Activated naive CD8-positive, alpha-beta T cell treated with anti-CD3 and anti-CD28 coated beads, Interleukin-2, amount 10 ng/mL, durations not matched to agents 7 days and 5 days (primary cell): ENCODE results near the gene STAG3. TPM values are rescaled to one million over a fixed set of nuclear protein-coding genes. Genes with fewer than 3 reads are reported as not detected.
"Not testable (repeated sequence)": the region's sequence is repeated elsewhere in the genome, so short reads cannot be mapped to it uniquely, and the experiment has no call there.

Source experiments
- ATAC-seq: fragments of 150-1000 bp; cut with Tn5 transposase; one replicate; pipeline ENCODE4 v1.10.0; 2021; ENCODE audit warnings: low read depth, moderate library complexity
- POLR2A ChIA-PET: fragments of 350-600 bp; sonication (Branson Sonifier 250); formaldehyde crosslinking; loops from one replicate; lab custom pipeline; 2021; ENCODE audit warnings: antibody characterized with exemption; lab: Charles Lee
- DNase-seq: peaks from one replicate; pipeline ENCODE4 v3.0.0; 2021
- H3K27ac Mint-ChIP-seq: one replicate; pipeline ENCODE4 v1.8.0; 2022; ENCODE audit warnings: mild to moderate bottlenecking, mixed read lengths
- H3K27me3 Mint-ChIP-seq: one replicate; pipeline ENCODE4 v1.8.0; 2022; ENCODE audit warnings: mild to moderate bottlenecking, moderate library complexity, mixed read lengths
- H3K36me3 Mint-ChIP-seq: one replicate; pipeline ENCODE4 v1.8.0; 2021; ENCODE audit warnings: mild to moderate bottlenecking, mixed read lengths
- H3K4me1 Mint-ChIP-seq: one replicate; pipeline ENCODE4 v1.8.0; 2021; ENCODE audit warnings: mixed read lengths
- H3K4me3 Mint-ChIP-seq: one replicate; pipeline ENCODE4 v1.8.0; 2022; ENCODE audit warnings: mild to moderate bottlenecking, moderate library complexity, mixed read lengths
- H3K9me3 Mint-ChIP-seq: one replicate; pipeline ENCODE4 v1.8.0; 2021; ENCODE audit warnings: mixed read lengths
- total RNA-seq, 2 experiments: library from RNA; stranded (reverse); gene quantifications; one replicate each; pipeline ENCODE4 v1.2.3, GENCODE V29; 2021

The STAG3 gene
- total RNA-seq, 2 experiments from 2014 or later = 31.1 to 38.8 TPM

- peak; percentile 47 for ATAC-seq
- peaks cover 59% of the 10 kb centered on the region for H3K4me1 Mint-ChIP-seq
- POLR2A ChIA-PET = interaction anchor here (0.8 to 4.4 kb wide), 8 partner anchors 8 to 110 kb away, joined by 3 to 45 read pairs (median 4); partner anchors contain the start of genes AP4M1, GAL3ST4, GPC2 and MCM7
- H3K4me3 Mint-ChIP-seq = peak overlapping the region; percentile 85
- peaks cover 22% of the 10 kb centered on the region for H3K36me3 Mint-ChIP-seq
- no peaks in the 10 kb centered on the region for H3K9me3 Mint-ChIP-seq
- peak overlapping the region; percentile 95 for H3K27ac Mint-ChIP-seq
- no peaks in the 10 kb centered on the region for H3K27me3 Mint-ChIP-seq
- no peak for DNase-seq
Observed at GRCh38 chr7:100211342-100211780, 33.6 kb downstream of the STAG3 start.

DNA sequence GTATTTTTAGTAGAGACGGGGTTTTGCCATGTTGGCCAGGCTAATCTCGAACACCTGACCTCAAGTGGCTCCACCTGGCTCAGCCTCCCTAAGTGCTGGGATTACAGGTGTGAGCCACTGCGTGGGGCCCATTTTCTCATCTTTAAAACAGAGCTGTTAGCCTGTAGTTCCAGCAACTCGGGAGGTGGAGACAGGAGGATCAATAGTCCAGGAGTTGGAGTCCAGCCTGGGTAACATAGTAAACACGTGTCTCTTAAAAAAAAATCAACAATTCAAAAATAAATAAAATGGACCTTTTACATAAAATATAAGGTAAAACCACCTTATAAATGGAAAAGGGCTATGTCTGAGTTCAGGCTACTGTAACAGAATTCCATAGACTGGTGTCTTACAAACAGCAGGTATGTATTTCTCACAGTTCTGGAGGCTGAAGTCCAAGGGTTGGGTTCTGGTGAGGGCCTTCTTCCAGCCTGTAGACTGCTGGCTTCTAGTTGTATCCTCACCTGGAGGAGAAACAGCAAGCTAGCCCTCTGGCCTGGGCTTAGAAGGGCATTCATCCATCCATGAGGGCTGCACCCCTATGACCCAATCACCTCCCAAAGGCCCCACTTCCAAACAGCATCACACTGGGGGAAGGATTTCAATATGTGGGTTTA, 35.0 kb downstream of the STAG3 start:
- no peaks in the 10 kb centered on the region for H3K9me3 Mint-ChIP-seq
- H3K27me3 Mint-ChIP-seq = no peaks in the 10 kb centered on the region
- peaks cover 16% of the 10 kb centered on the region for H3K36me3 Mint-ChIP-seq
- ATAC-seq = no peak
- H3K4me1 Mint-ChIP-seq = peaks cover 69% of the 10 kb centered on the region
- POLR2A ChIA-PET = interaction anchor here (0.5 to 0.6 kb wide), 2 partner anchors 49 to 248 kb away, joined by 3 to 4 read pairs; no protein-coding TSS in a partner anchor
- peak overlapping the region; percentile 52 for H3K27ac Mint-ChIP-seq
- H3K4me3 Mint-ChIP-seq = no peak overlapping the region
- DNase-seq = no peak

GRCh38 chr7:100213672-100214071, 36.0 kb downstream of the STAG3 start:
- DNase-seq (no peak), ATAC-seq (no peak)
- Mint-ChIP-seq H3K4me3 (no peak overlapping the region), H3K36me3 (peaks cover 16% of the 10 kb centered on the region), H3K27ac (peak overlapping the region; percentile 52), H3K27me3 (no peaks in the 10 kb centered on the region), H3K9me3 (no peaks in the 10 kb centered on the region), H3K4me1 (peaks cover 66% of the 10 kb centered on the region)
- POLR2A ChIA-PET = interaction anchor here (0.6 kb wide), 1 partner anchor 14 kb away, joined by 4 read pairs; no protein-coding TSS in a partner anchor

DNA sequence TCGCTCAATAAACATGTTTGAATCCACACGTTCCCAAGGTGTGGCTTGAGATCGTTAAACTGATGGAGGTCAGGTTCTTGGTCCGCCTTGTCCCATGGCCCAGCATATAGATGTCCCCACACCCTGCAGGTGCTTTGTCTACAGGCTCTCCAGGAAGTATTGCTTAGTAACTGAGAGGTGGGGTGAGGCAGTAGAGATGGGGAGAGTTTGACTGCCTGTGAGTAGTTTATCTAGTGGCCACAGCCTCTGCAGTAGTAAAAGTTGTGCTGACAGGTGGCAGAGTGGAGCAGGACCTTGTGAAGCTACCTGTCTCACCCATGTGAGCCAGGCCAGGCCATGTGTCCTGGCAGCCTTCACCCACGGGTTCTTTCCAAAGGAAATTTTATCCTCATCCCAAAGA, 36.6 kb downstream of the STAG3 start:
- ATAC-seq = peak; percentile 19
- DNase-seq, POLR2A ChIA-PET, H3K27me3 Mint-ChIP-seq, H3K9me3 Mint-ChIP-seq: not testable (repeated sequence)
- H3K4me3 Mint-ChIP-seq = peak overlapping the region; percentile 1
- H3K36me3 Mint-ChIP-seq = peaks cover 16% of the 10 kb centered on the region
- peaks cover 65% of the 10 kb centered on the region for H3K4me1 Mint-ChIP-seq
- H3K27ac Mint-ChIP-seq = peak overlapping the region; percentile 71

DNA sequence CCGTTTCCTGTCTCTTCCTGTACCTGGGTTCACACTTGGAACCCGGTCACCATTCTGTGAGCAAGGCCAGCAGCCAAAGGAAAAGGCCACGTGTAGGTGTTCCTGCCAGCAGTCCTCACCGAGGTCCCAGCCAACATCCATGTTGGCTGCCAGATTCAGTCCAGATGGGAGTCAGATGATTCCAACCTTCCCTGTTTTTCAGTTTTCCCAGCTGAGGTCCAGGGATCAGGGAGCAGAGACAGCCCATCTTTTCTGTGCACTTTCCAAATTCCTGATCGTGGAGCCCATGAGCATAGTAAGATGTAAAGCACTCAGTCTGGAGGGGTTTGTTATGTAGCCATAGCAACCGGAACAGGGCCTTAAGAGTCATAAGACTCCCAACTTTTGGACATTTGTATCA, 38.2 kb downstream of the STAG3 start:
- no peaks in the 10 kb centered on the region for H3K9me3 Mint-ChIP-seq
- ATAC-seq = no peak
- no peak for DNase-seq
- POLR2A ChIA-PET = interaction anchor here (0.7 kb wide), 1 partner anchor 22 kb away, joined by 3 read pairs; no protein-coding TSS in a partner anchor
- H3K4me1 Mint-ChIP-seq = peaks cover 50% of the 10 kb centered on the region
- peaks cover 15% of the 10 kb centered on the region for H3K36me3 Mint-ChIP-seq
- H3K27me3 Mint-ChIP-seq = no peaks in the 10 kb centered on the region
- H3K4me3 Mint-ChIP-seq = no peak overlapping the region
- H3K27ac Mint-ChIP-seq = no peak overlapping the region

- not testable (repeated sequence) for H3K27me3 Mint-ChIP-seq, ATAC-seq, H3K9me3 Mint-ChIP-seq
- peaks cover 47% of the 10 kb centered on the region for H3K4me1 Mint-ChIP-seq
- H3K36me3 Mint-ChIP-seq = peaks cover 26% of the 10 kb centered on the region
- POLR2A ChIA-PET = interaction anchor here (0.8 to 5.9 kb wide), 7 partner anchors 8 to 212 kb away, joined by 3 to 45 read pairs (median 4); no protein-coding TSS in a partner anchor
- H3K27ac Mint-ChIP-seq = peak overlapping the region; percentile 99
- H3K4me3 Mint-ChIP-seq = peak overlapping the region; percentile 78
- DNase-seq = peak; percentile 84
Observed at GRCh38 chr7:100217934-100218333, 40.2 kb downstream of the STAG3 start.

DNA sequence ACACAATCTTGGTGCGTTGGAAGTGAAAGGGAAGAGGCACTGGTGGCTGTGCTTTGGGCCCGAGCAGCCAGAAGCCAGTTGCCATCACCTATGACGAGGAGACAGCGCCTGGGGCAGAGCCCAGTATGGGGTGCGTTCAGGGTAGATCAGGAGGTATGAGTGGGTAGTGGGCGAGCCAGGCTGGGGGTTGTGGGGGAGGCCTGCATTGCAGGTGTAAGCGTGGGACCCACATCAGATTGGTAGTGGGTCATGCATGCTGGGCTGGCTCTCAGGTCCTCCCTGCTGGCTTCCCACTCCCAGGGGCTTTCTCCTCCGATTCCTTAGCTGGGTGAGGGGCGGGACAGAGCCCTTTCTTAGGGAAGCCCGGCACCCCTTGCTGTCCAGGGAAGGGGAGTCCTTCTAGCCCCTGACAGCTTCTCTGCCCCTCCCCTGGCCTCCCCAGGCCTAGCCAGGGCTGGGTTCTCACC, 41.6 kb downstream of the STAG3 start:
- POLR2A ChIA-PET = interaction anchor here (0.5 to 5.9 kb wide), 7 partner anchors 10 to 126 kb away, joined by 4 to 45 read pairs (median 6); partner anchors contain the start of genes GPC2, LAMTOR4 and STAG3
- H3K27ac Mint-ChIP-seq = peak overlapping the region; percentile 99
- H3K36me3 Mint-ChIP-seq = peaks cover 37% of the 10 kb centered on the region
- H3K4me1 Mint-ChIP-seq = peaks cover 53% of the 10 kb centered on the region
- DNase-seq (peak; percentile 52), ATAC-seq (no peak)
- peak overlapping the region; percentile 94 for H3K4me3 Mint-ChIP-seq
- H3K27me3 Mint-ChIP-seq = no peaks in the 10 kb centered on the region
- H3K9me3 Mint-ChIP-seq = no peaks in the 10 kb centered on the region

- POLR2A ChIA-PET = interaction anchor here (0.5 to 5.9 kb wide), 16 partner anchors 10 to 259 kb away, joined by 3 to 45 read pairs (median 4); partner anchors contain the start of genes AP4M1, GPC2, LAMTOR4 and MCM7
- ATAC-seq (peak; percentile 43), DNase-seq (peak; percentile 66)
- Mint-ChIP-seq H3K36me3 (peaks cover 40% of the 10 kb centered on the region), H3K27ac (peak within 1 kb of the TSS; percentile 99), H3K4me1 (peaks cover 53% of the 10 kb centered on the region), H3K4me3 (peak within 1 kb of the TSS; percentile 94)
- not testable (repeated sequence) for H3K27me3 Mint-ChIP-seq, H3K9me3 Mint-ChIP-seq
Observed at GRCh38 chr7:100219801-100220585, 42.3 kb downstream of the STAG3 start, which contains the start of gene PVRIG. Gene PVRIG, plus strand, starts transcription at chr7:100219949. Its CDS starts 22 bp downstream, at chr7:100219971.

GRCh38 chr7:100220586-100221230, 43.0 kb downstream of the STAG3 start:
- Mint-ChIP-seq H3K36me3 (peaks cover 38% of the 10 kb centered on the region), H3K27me3 (no peaks in the 10 kb centered on the region), H3K27ac (peak overlapping the region; percentile 99), H3K4me3 (peak overlapping the region; percentile 94), H3K9me3 (no peaks in the 10 kb centered on the region), H3K4me1 (peaks cover 51% of the 10 kb centered on the region)
- POLR2A ChIA-PET = interaction anchor here (0.8 to 5.9 kb wide), 18 partner anchors 11 to 259 kb away, joined by 3 to 45 read pairs (median 4); partner anchors contain the start of genes AP4M1, GPC2, LAMTOR4 and MCM7
- ATAC-seq (peak; percentile 15), DNase-seq (no peak)

- peak; percentile 82 for DNase-seq
- ATAC-seq = peak; percentile 52
- no peaks in the 10 kb centered on the region for H3K9me3 Mint-ChIP-seq
- H3K4me3 Mint-ChIP-seq = peak overlapping the region; percentile 94
- POLR2A ChIA-PET = interaction anchor here (0.5 to 5.9 kb wide), 17 partner anchors 11 to 216 kb away, joined by 3 to 45 read pairs (median 4); partner anchors contain the start of genes AP4M1, GPC2, MCM7 and STAG3
- peaks cover 38% of the 10 kb centered on the region for H3K36me3 Mint-ChIP-seq
- H3K27me3 Mint-ChIP-seq = no peaks in the 10 kb centered on the region
- peaks cover 49% of the 10 kb centered on the region for H3K4me1 Mint-ChIP-seq
- peak overlapping the region; percentile 99 for H3K27ac Mint-ChIP-seq
Observed at GRCh38 chr7:100221231-100221718, 43.6 kb downstream of the STAG3 start.

- POLR2A ChIA-PET = interaction anchor here (0.5 to 5.9 kb wide), 14 partner anchors 10 to 215 kb away, joined by 3 to 45 read pairs (median 4); partner anchors contain the start of genes AP4M1, GPC2, MCM7 and STAG3
- peak overlapping the region; percentile 99 for H3K27ac Mint-ChIP-seq
- no peak for DNase-seq
- peaks cover 38% of the 10 kb centered on the region for H3K36me3 Mint-ChIP-seq
- H3K4me1 Mint-ChIP-seq = peaks cover 46% of the 10 kb centered on the region
- no peak for ATAC-seq
- H3K9me3 Mint-ChIP-seq = no peaks in the 10 kb centered on the region
- peak overlapping the region; percentile 94 for H3K4me3 Mint-ChIP-seq
- H3K27me3 Mint-ChIP-seq = no peaks in the 10 kb centered on the region
Observed at GRCh38 chr7:100221767-100222444, 44.2 kb downstream of the STAG3 start.
